ENCODE results near the gene MRPS9.

Gene MRPS9

GRCh38 chr2:105130546-105130945, 92.7 kb downstream of the MRPS9 start:
- no peak for TF ChIP-seq CTCF (IDR thresholded peaks at IDR 0.05; ENCODE audit: low read depth, low read length)
- no peak overlapping the region for H3K4me3 ChIP-seq (ENCODE audit: low read depth, low read length)
- in situ Hi-C loops (cut with HindIII; ENCODE audit: low sequenced_read_pairs) = no loop called here
- DNase-seq (ENCODE audit: low read depth, low spot score) = no peak

- TF ChIP-seq CTCF (IDR thresholded peaks at IDR 0.05; ENCODE audit: low read depth, low read length) = no peak
- in situ Hi-C loops (cut with HindIII; ENCODE audit: low sequenced_read_pairs) = no loop called here
- no peak overlapping the region for H3K4me3 ChIP-seq (ENCODE audit: low read depth, low read length)
- DNase-seq (ENCODE audit: low read depth, low spot score) = no peak
Measured at GRCh38 chr2:105134081-105134480, 96.2 kb downstream of the MRPS9 start.

GRCh38 chr2:105135436-105135835, 97.6 kb downstream of the MRPS9 start:
- no peak overlapping the region for H3K4me3 ChIP-seq (ENCODE audit: low read depth, low read length)
- no peak for DNase-seq (ENCODE audit: low read depth, low spot score)
- in situ Hi-C loops (cut with HindIII; ENCODE audit: low sequenced_read_pairs) = no loop called here
- TF ChIP-seq CTCF (IDR thresholded peaks at IDR 0.05; ENCODE audit: low read depth, low read length) = no peak

GRCh38 chr2:105136394-105136793, 98.5 kb downstream of the MRPS9 start:
- in situ Hi-C loops (cut with HindIII; ENCODE audit: low sequenced_read_pairs) = no loop called here
- no peak for DNase-seq (ENCODE audit: low read depth, low spot score)
- no peak overlapping the region for H3K4me3 ChIP-seq (ENCODE audit: low read depth, low read length)
- no peak for TF ChIP-seq CTCF (IDR thresholded peaks at IDR 0.05; ENCODE audit: low read depth, low read length)

- in situ Hi-C loops (cut with HindIII; ENCODE audit: low sequenced_read_pairs) = no loop called here
- TF ChIP-seq CTCF (IDR thresholded peaks at IDR 0.05; ENCODE audit: low read depth, low read length) = no peak
Measured at GRCh38 chr2:105138643-105139042, 100.8 kb downstream of the MRPS9 start.

GRCh38 chr2:105139556-105140239, 101.8 kb downstream of the MRPS9 start:
- peak; percentile 5 for DNase-seq (ENCODE audit: low read depth, low spot score)
- in situ Hi-C loops (cut with HindIII; ENCODE audit: low sequenced_read_pairs) = no loop called here
- no peak overlapping the region for H3K4me3 ChIP-seq (ENCODE audit: low read depth, low read length)
- no peak for TF ChIP-seq CTCF (IDR thresholded peaks at IDR 0.05; ENCODE audit: low read depth, low read length)

More at GRCh38 chr2:105138643-105139042, 100.8 kb downstream of the MRPS9 start:
- DNase-seq (ENCODE audit: low read depth, low spot score) = no peak
- no peak overlapping the region for H3K4me3 ChIP-seq (ENCODE audit: low read depth, low read length)
